GM18909 (cell line): ENCODE measurements around the gene TET1.
"Not testable (repeated sequence)": the region's sequence is repeated elsewhere in the genome, so short reads cannot be mapped to it uniquely, and the experiment has no call there.

Experiments
- ATAC-seq: cut with Tn5 transposase; IDR thresholded peaks from one replicate; pipeline ENCODE4 v1.9.1; 2021; ENCODE audit warnings: mild to moderate bottlenecking; ENCODE audit not compliant: unreplicated experiment, poor library complexity

Gene TET1

GRCh38 chr10:68684413-68684812 is 124.3 kb downstream of the TET1 start:
- ATAC-seq: peak; percentile 56

DNA sequence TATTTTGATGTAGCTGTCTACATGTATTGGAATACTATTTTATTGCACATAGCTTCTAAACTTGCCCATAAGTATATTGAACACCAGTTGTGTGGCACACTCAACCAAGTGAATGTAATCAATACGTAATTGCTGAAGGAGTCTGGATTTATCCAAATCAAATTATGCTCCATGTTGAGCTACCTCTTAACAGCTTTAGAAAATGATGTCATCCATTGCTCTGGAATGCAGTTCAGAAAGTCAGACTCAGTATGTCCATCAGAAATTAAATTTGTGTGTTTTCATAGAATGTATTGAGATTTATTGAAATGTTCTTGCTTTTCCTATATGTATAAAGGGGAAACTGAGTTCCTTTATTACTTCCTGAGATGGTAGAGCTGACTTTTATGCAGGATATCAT is 135.9 kb downstream of the TET1 start:
- no peak for ATAC-seq

DNA sequence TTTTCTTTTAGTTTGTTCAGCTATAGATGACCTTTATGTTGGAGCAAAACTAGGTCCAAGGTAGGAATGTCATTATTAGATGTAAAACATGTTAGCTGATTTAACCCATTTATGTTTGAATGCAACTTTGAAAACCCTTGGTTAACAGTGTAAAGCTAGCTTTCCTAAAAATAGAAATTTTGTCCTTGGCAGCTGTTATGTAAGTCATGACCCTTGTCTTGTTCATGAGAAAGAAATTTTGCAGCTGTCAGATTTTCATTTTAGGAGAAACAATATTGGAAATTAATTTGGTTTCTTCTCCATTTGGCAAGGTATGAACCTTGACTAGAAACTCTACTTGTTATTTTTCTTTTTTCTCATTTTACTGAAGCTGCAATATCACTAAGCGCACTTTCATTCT is 137.0 kb downstream of the TET1 start:
- no peak for ATAC-seq

DNA sequence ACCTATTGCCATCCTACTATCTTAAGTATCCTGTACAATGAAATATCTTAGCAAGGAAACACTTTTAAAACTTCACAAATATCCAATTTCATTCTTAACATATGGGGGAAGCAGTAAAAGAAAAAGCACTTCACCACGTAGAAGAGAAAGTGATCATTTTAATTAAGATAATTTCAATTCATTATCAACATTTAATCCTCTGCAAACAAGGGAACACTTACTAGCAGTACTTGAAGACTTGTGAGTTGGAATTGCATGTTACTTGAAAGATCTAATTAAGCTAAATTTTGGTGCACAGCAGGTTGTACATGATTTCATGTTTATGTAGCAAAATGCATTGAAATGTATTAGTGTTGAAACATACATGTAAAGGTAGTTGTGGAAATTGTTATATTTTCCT is 140.1 kb downstream of the TET1 start:
- no peak for ATAC-seq

- no peak for ATAC-seq
These were observed 145.4 kb downstream of the TET1 start for GRCh38 chr10:68705548-68705947.

GRCh38 chr10:68708987-68709386 is 148.8 kb downstream of the TET1 start:
- not testable (repeated sequence) for ATAC-seq

GRCh38 chr10:68713065-68713464 is 152.9 kb downstream of the TET1 start:
- ATAC-seq: not testable (repeated sequence)

- no peak for ATAC-seq
These were observed 157.3 kb downstream of the TET1 start for GRCh38 chr10:68717435-68717834.

DNA sequence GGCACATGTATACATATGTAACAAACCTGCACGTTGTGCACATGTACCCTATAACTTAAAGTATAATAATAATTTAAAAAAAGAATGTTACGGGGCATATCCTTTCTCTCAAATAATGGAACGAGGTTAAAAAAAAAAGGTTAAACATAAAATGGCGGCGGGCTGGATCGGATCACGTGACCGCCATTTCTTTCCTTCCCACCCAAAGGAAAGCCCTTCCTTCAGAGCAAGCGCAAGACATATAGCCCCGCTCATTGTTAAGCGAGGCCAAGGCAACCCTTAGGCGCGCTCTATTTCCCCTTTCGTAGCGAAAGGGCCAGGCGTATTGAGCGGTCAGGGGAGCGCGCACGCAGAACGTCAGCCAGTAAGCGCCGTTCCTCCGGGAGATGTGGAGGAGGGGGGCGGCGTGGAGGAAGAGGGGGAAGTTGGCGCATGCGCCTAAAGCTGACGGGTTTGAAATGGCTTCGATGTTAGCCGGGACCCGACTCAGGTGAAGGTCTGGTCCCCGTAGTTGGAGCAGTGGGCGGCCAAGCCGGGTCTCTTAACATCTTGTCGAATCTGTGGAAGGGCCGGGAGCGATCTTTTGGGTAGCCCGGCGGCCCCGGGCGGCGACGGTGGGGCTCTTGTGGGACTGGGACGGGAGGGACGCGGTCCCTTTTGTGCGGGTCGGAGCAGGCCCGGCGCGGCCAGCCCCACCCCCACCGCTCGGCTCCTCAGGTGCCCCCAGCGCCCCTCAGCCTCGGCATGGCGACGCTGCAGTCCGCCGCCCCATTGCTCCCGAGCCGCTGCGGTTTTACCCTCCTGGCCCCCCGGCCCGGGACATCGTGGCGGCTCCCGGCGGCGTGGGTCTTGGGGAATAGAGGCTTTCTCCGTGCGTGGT is 160.9 kb downstream of the TET1 start, which contains the start of gene CCAR1:
Gene CCAR1 (plus strand): TSS at position 447 of the 880 bp plus-strand sequence. CDS start 1,266 bp downstream, outside the sequence.
- peak; percentile 99 for ATAC-seq

DNA sequence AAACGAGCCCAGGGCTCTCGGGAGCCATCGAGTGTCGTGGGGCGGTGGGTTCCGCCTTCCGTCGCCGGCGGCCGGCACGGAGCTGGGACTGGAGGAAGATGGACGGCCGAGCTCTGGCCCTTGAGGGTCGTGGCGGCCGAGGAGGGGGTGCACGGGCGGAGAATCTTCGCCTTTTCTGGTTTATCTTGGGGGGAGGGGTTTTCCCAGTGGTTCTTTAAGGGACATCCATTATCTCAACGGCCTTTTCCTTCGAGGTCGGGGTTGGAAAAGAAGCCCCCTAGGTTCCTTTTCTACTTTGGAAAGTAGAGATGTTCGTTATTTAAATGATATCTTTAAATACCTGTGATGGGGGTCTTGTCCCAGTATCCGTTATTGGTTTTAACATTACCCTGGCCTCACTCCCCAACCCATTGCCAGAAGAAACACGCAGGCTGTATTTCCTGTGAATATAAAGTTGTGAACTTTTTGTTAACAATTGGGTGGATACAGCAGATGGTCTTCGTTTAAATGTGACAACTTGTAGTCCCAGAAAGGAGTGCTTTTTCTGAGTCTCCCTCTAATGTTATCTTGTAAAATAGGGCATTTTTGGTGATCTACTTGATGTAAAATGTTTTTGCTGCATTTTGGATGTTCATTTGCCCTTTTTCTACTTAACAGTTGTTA is 161.7 kb downstream of the TET1 start:
- peak; percentile 20 for ATAC-seq

DNA sequence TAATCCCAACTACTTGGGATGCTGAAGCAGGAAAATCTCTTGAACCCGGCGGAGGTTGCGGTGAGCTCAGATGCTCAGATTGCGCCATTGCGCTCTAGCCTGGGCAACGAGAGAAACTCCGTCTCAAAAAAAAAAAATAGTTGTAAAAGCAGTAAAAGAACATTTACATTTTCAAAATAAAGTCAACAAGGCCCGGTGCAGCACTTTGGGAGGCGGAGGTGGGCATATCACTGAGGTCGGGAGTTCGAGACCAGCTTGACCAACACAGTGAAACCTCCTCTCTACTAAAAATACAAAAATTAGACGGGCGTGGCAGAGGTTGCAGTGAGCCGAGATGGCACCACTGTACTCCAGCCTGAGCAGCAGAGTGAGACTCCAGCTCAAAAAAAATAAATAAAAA is 164.9 kb downstream of the TET1 start:
- no peak for ATAC-seq

DNA sequence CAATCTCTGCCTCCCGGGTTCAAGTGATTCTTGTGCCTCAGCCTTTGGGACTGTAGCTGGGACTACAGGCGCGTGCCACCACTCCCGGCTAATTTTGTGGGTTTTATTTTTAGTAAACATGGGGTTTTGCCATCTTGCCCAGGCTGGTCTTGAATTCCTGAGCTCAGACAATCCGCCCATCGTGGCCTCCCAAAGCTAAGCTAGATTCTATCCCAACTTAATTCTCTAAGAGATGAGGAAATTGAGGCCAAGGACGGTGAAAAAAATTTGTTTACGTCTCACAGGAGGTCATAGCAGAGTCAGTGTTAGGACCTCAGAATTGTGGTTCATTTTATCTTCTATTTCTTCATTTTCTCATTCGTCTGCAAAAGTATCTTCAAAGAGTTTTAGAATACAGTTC is 167.0 kb downstream of the TET1 start:
- ATAC-seq: no peak

- ATAC-seq: no peak
These were observed 172.5 kb downstream of the TET1 start for GRCh38 chr10:68732651-68733050.

DNA sequence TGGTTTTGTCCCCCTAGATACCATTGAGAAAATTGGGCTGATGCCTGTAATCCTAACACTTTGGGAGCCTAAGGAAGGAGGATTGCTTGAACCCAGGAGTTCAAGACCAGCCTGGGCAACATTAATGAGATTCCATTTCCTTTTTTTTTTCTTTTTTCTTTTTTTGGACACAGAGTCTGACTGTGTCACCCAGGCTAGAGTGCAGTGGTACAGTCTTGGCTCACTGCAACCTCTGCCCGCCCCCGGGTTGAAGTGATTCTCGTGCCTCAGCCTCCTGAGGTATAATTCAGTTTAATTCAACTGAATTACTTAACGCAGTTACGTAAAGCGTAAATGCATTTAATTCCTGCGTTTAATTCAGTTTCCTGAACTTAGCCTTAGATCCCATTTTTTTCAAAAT is 174.2 kb downstream of the TET1 start:
- no peak for ATAC-seq

DNA sequence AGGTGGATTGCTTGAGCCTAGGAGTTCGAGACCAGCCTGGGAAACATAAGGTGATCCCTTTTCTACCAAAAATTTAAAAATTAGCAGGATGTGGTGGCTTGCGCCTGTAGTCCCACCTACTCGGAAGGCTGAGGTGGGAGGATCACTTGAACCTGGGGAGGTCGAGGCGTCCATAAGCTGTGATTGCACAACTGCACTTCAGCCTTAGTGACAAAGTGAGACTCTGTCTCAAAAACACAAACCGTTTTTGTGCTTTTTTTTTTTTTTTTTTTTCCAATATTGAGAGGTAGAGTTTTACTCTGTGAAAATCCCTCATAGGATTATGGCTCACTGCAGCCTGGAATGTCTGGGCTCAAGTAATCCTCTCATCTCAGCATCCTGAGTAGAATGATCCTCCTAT is 175.0 kb downstream of the TET1 start:
- no peak for ATAC-seq

- not testable (repeated sequence) for ATAC-seq
These were observed 175.6 kb downstream of the TET1 start for GRCh38 chr10:68735739-68736138.

DNA sequence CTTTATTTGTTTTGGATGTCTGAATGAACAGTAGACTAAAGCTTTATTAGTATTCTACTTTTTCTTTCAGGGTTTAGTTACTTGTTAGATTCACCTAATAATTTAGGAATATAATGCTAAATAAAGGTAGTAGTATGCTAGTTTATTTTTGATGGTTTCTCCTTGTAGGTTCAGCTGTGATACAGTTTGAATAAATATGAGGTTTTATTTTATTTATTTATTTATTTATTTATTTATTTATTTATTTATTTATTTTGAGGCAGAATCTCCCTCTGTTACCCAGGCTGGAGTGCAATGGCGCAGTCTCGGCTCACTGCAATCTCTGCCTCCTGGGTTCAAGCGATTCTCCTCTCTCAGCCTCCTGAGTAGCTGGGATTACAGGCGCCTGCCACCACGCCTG is 180.5 kb downstream of the TET1 start:
- ATAC-seq: not testable (repeated sequence)

DNA sequence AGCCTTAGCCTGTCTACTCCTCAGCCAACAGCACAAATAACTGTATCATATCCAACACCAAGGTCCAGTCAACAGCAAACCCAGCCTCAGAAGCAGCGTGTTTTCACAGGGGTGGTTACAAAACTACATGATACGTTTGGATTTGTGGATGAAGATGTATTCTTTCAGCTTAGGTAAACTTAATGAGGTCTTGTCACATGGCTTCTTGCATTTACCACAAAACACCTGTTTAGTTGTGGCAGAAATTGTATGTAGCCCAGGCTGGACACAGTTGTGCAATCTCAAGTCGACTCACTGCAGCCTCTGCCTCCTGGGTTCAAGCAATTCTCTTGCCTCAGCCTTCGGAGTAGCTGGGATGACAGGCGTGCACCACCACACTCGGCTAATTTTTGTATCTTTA is 182.3 kb downstream of the TET1 start:
- ATAC-seq: no peak
